ENCODE measurements around the gene MYO3B.

Gene MYO3B

DNA sequence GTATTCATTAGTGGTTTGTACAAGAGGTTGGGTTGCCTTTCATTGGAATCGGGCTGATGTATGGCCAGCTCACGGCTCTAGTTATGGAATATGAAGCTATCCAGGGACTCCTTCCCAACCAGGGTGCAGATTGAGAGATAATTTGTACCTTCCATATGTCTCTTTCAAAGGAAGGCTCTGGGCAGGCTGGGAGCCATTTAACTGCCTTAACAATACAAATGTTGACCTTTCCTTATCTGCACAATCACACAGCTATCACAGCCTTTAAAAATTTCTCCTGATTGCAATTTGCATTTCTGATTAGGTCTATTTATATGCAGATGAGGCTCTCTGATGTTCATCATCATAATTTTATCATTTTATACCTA, 58.7 kb downstream of the MYO3B start:
- in situ Hi-C loops (cut with MboI; ENCODE audit: low pct_unique_long_range_greater_than_20kb, low sequenced_read_pairs, unreplicated experiment): loop anchor here (10.0 to 25.0 kb wide), 2 partner anchors 128 to 576 kb away; partner anchors contain the start of gene GAD1
- TF ChIP-seq, protein P1, sequence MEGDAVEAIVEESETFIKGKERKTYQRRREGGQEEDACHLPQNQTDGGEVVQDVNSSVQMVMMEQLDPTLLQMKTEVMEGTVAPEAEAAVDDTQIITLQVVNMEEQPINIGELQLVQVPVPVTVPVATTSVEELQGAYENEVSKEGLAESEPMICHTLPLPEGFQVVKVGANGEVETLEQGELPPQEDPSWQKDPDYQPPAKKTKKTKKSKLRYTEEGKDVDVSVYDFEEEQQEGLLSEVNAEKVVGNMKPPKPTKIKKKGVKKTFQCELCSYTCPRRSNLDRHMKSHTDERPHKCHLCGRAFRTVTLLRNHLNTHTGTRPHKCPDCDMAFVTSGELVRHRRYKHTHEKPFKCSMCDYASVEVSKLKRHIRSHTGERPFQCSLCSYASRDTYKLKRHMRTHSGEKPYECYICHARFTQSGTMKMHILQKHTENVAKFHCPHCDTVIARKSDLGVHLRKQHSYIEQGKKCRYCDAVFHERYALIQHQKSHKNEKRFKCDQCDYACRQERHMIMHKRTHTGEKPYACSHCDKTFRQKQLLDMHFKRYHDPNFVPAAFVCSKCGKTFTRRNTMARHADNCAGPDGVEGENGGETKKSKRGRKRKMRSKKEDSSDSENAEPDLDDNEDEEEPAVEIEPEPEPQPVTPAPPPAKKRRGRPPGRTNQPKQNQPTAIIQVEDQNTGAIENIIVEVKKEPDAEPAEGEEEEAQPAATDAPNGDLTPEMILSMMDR (IDR thresholded peaks at IDR 0.05; ENCODE audit: extremely low read depth, insufficient read depth, missing control alignments): no peak
- no peak for DNase-seq (ENCODE audit: low spot score)

DNA sequence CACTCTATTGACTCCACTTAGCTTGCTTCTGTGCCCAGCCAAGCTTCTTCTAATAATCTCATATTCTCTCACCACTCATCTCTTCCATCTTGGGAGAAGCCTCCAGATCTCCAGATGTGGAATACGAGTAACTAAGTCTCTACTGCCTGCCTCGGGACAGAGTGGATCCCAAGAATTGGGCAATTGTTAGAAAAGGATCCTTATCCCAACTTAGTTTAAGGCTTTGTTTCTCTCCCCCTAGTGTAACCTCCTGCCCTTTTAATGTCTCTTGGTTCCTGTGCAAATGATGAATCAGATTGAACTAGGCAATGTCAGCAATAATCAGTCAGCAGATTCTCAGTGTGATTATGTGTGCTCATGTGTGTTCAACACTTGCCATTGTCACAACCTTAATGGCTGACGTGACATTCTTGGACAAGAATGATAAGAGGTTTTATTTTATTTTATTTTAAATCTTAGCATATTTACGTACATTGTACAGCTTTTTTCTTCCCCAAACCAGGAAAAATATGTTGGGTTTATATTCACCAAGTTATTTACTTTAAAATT, 59.7 kb downstream of the MYO3B start:
- no peak for DNase-seq (ENCODE audit: low spot score)
- TF ChIP-seq, protein P1 (IDR thresholded peaks at IDR 0.05; ENCODE audit: extremely low read depth, insufficient read depth, missing control alignments): no peak
- in situ Hi-C loops (cut with MboI; ENCODE audit: low pct_unique_long_range_greater_than_20kb, low sequenced_read_pairs, unreplicated experiment): loop anchor here (10.0 to 25.0 kb wide), 2 partner anchors 127 to 575 kb away; partner anchors contain the start of gene GAD1

DNA sequence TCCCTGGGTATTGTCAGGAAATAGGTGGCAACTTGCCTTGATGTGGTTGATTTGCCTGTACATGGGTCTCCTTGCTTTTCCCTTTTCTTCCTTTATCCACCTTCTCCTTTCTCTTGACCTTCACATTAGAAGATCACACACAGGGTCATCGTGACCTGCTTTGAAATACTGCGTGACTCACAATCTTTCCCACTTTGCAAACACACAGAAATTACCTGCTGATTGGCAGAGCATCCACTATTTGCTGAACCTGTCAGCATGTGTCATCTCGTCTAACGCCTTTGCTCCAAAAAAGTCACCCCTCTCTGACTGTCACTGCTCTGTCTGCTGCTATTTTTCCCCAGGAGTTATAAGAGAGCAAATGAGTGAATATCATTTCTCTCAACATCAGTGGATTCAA, 60.8 kb downstream of the MYO3B start:
- DNase-seq (ENCODE audit: low spot score): no peak
- TF ChIP-seq, protein P1 (IDR thresholded peaks at IDR 0.05; ENCODE audit: extremely low read depth, insufficient read depth, missing control alignments): no peak
- in situ Hi-C loops (cut with MboI; ENCODE audit: low pct_unique_long_range_greater_than_20kb, low sequenced_read_pairs, unreplicated experiment): loop anchor here (10.0 to 25.0 kb wide), 2 partner anchors 126 to 574 kb away; partner anchors contain the start of gene GAD1

DNA sequence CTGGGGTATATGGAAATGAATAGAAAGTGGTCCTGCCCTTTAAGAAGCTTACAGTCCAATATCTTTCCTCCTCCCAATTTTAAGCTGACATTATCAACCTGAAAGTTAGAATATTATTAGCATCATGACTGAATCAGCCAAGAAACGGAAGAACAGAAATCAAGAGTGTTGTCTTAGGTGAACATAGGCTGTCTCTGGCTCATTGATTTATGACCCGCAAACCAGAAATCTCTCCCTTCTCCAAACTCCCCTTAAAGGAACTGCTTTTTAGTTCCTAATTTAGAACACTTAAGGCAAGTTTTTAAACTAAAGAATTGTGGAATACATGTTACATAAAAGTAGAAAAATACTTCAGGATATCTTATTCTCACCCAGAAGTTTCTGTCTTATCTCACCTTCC, 62.7 kb downstream of the MYO3B start:
- TF ChIP-seq, protein P1 (IDR thresholded peaks at IDR 0.05; ENCODE audit: extremely low read depth, insufficient read depth, missing control alignments): no peak
- in situ Hi-C loops (cut with MboI; ENCODE audit: low pct_unique_long_range_greater_than_20kb, low sequenced_read_pairs, unreplicated experiment): loop anchor here (25.0 kb wide), 1 partner anchor 572 kb away; the partner anchor contains the start of gene GAD1
- DNase-seq (ENCODE audit: low spot score): no peak

- in situ Hi-C loops (cut with MboI; ENCODE audit: low pct_unique_long_range_greater_than_20kb, low sequenced_read_pairs, unreplicated experiment): loop anchor here (25.0 kb wide), 1 partner anchor 571 kb away; the partner anchor contains the start of gene GAD1
- TF ChIP-seq, protein P1 (IDR thresholded peaks at IDR 0.05; ENCODE audit: extremely low read depth, insufficient read depth, missing control alignments): no peak
- no peak for DNase-seq (ENCODE audit: low spot score)
Measured at GRCh38 chr2:170241756-170242155, 63.8 kb downstream of the MYO3B start.

DNA sequence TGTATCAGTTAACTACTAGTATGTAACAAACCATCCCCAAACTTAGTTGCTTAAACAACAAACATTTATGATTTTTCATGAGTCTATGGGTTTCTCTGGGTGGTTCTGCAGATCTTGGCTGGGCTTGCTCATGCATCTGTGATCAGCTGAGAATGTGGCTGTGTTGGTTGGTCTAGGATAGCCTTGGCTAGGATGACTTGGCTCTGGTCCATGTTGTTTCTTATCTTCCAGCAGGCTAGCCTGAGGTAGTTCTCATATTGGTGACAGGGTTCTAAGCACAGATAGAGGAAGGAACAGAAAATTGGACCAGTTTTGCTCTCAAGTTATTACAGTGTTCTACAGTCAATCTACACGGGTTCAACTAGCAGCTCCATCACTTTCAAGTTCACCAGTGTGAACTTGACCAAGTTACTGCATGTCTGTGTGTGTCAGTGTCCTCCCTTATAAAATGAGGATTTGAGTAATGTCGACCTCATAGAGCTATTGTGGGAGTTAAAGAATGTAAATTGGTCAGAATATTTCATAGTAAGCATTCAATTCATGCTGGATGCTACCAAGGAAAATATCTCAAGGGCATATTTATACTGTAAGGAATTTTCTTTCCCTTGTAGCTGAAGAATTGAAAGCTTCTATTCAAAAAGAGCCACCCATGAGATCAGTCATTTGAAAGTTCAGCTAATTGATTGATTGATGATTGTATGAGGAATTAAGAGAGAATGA, 65.3 kb downstream of the MYO3B start:
- no peak for DNase-seq (ENCODE audit: low spot score)
- TF ChIP-seq, protein P1 (IDR thresholded peaks at IDR 0.05; ENCODE audit: extremely low read depth, insufficient read depth, missing control alignments): no peak
- in situ Hi-C loops (cut with MboI; ENCODE audit: low pct_unique_long_range_greater_than_20kb, low sequenced_read_pairs, unreplicated experiment): loop anchor here (25.0 kb wide), 1 partner anchor 569 kb away; the partner anchor contains the start of gene GAD1
